ENCODE results near the gene DSCAML1.

The DSCAML1 gene

DNA sequence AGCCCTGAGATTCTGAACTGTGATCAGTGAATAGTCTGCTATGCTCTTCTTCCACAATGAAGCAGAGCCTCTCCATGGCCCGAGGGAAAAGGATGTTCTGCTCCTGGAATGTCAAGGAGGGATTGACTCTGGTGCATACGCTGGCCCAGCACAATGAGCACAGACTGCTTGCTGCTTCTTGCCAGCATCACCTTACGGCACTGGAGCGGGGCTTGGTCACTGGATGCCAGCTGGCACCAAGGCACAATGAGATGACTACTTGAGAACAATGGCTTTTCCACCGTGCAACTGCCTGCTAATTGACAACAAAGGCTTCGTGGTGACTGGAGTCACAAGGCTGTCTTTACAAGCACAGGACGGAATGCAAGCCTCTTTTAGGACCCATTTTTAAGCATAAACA lies 139.2 kb downstream of the DSCAML1 start:
- TF ChIP-seq EZH2phosphoT487 (IDR thresholded peaks at IDR 0.05; ENCODE audit: low read depth), result no peak
- TF ChIP-seq, protein P1, sequence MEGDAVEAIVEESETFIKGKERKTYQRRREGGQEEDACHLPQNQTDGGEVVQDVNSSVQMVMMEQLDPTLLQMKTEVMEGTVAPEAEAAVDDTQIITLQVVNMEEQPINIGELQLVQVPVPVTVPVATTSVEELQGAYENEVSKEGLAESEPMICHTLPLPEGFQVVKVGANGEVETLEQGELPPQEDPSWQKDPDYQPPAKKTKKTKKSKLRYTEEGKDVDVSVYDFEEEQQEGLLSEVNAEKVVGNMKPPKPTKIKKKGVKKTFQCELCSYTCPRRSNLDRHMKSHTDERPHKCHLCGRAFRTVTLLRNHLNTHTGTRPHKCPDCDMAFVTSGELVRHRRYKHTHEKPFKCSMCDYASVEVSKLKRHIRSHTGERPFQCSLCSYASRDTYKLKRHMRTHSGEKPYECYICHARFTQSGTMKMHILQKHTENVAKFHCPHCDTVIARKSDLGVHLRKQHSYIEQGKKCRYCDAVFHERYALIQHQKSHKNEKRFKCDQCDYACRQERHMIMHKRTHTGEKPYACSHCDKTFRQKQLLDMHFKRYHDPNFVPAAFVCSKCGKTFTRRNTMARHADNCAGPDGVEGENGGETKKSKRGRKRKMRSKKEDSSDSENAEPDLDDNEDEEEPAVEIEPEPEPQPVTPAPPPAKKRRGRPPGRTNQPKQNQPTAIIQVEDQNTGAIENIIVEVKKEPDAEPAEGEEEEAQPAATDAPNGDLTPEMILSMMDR (IDR thresholded peaks at IDR 0.05; ENCODE audit: low read depth, low read length), result no peak
- no peak overlapping the region for H3K4me3 ChIP-seq (ENCODE audit: low read length)
- H3K36me3 ChIP-seq (replicated peaks; ENCODE audit: low read depth, low read length), result no peaks in the 10 kb centered on the region
- H3K9ac ChIP-seq (ENCODE audit: low read length), result no peak overlapping the region
- no peaks in the 10 kb centered on the region for H3K4me1 ChIP-seq (ENCODE audit: low read length)
- no peaks in the 10 kb centered on the region for H4K20me1 ChIP-seq (ENCODE audit: insufficient read depth, low read length)
- no peak overlapping the region for H3K4me2 ChIP-seq (ENCODE audit: low read length)
- no peaks in the 10 kb centered on the region for H3K9me3 ChIP-seq (ENCODE audit: insufficient read depth, low read length)
- no peak overlapping the region for H3K27ac ChIP-seq (ENCODE audit: low read length)
- no peaks in the 10 kb centered on the region for H3K79me2 ChIP-seq (ENCODE audit: low read length)
- H2AFZ ChIP-seq (ENCODE audit: low read depth, low read length), result no peak overlapping the region
- peaks cover 49% of the 10 kb centered on the region for H3K27me3 ChIP-seq (ENCODE audit: low read depth, low read length)

DNA sequence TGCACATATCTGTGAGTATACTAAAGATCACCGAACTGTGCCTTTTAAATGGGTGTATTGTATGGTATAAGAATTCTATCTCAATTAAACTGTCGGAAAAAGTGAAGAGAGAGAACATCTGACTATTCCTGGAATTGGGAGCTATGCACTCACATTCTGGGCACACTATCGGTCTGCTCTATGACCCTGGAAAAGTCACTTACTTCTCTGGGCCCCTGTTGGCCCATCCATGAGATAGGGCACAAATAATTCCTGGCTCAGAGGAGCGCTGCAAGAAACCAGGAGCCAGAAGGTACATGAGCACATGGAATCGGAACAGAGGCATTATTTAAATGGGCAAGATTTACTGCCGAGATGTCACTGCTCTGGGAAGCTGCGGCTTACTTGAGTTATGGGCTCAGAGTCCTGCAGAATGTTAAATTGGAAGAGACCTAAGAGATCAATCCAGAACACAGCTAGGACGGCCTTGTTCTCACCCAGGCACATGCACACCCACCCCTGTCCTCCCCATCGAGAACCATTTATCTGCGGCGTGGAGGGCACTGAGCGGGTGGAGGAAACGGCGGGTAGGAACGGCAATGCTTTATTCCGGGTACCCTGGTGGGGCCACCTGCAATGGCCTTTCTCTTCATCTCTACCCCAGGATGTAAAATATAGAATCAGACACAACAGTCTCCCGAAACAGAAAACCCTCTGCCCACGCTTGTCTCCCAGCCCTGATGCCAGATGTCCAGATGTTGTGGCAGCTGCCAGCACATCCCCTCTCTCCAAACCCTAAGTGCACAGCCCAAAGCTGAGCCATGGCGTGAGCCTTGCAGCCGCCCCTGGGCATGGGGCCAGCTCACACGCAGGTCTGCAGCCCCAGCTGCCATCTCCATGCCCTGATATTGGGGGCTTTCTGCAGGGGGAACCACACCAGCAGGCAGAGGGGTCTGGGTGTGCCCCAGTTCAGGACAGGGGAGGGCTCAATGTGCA lies 142.4 kb downstream of the DSCAML1 start:
- H3K9ac ChIP-seq (ENCODE audit: low read length), result no peak overlapping the region
- H3K4me2 ChIP-seq (ENCODE audit: low read length), result no peak overlapping the region
- H3K27me3 ChIP-seq (ENCODE audit: low read depth, low read length), result peaks cover 51% of the 10 kb centered on the region
- no peak overlapping the region for H3K4me3 ChIP-seq (ENCODE audit: low read length)
- TF ChIP-seq, protein P1 (IDR thresholded peaks at IDR 0.05; ENCODE audit: low read depth, low read length), result no peak
- no peak for TF ChIP-seq EZH2phosphoT487 (IDR thresholded peaks at IDR 0.05; ENCODE audit: low read depth)
- no peaks in the 10 kb centered on the region for H3K36me3 ChIP-seq (replicated peaks; ENCODE audit: low read depth, low read length)
- H3K9me3 ChIP-seq (ENCODE audit: insufficient read depth, low read length), result no peaks in the 10 kb centered on the region
- H3K27ac ChIP-seq (ENCODE audit: low read length), result no peak overlapping the region
- no peaks in the 10 kb centered on the region for H3K79me2 ChIP-seq (ENCODE audit: low read length)
- H2AFZ ChIP-seq (ENCODE audit: low read depth, low read length), result no peak overlapping the region
- no peaks in the 10 kb centered on the region for H4K20me1 ChIP-seq (ENCODE audit: insufficient read depth, low read length)
- H3K4me1 ChIP-seq (ENCODE audit: low read length), result no peaks in the 10 kb centered on the region

DNA sequence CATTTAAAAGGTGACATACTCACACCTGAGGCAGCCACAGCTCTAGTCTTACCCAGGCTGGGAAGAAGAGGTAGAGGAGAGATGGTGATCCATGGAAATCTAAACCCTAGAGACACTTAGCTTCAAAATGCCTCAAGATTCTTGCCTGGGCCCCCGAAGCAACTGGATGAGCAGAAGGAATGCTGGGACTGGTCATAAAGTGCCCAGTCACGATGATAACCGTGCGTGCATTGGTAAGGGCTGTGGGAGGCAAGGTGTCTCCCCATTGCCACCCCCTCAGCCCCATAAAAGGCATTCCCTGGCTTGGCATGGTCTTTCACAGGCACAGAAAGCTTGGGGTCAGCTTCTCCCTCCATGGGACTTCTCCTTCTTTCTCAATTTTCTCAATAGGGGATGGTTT lies 144.5 kb downstream of the DSCAML1 start:
- Histone ChIP-seq H3K4me3 (ENCODE audit: low read length) (no peak overlapping the region), H3K9ac (ENCODE audit: low read length) (no peak overlapping the region), H3K36me3 (replicated peaks; ENCODE audit: low read depth, low read length) (no peaks in the 10 kb centered on the region), H3K27ac (ENCODE audit: low read length) (no peak overlapping the region), H4K20me1 (ENCODE audit: insufficient read depth, low read length) (no peaks in the 10 kb centered on the region), H3K79me2 (ENCODE audit: low read length) (no peaks in the 10 kb centered on the region), H3K4me1 (ENCODE audit: low read length) (no peaks in the 10 kb centered on the region), H2AFZ (ENCODE audit: low read depth, low read length) (no peak overlapping the region), H3K4me2 (ENCODE audit: low read length) (no peak overlapping the region), H3K9me3 (ENCODE audit: insufficient read depth, low read length) (no peaks in the 10 kb centered on the region), H3K27me3 (ENCODE audit: low read depth, low read length) (peaks cover 36% of the 10 kb centered on the region)
- no peak for TF ChIP-seq EZH2phosphoT487 (IDR thresholded peaks at IDR 0.05; ENCODE audit: low read depth)
- TF ChIP-seq, protein P1 (IDR thresholded peaks at IDR 0.05; ENCODE audit: low read depth, low read length), result no peak

DNA sequence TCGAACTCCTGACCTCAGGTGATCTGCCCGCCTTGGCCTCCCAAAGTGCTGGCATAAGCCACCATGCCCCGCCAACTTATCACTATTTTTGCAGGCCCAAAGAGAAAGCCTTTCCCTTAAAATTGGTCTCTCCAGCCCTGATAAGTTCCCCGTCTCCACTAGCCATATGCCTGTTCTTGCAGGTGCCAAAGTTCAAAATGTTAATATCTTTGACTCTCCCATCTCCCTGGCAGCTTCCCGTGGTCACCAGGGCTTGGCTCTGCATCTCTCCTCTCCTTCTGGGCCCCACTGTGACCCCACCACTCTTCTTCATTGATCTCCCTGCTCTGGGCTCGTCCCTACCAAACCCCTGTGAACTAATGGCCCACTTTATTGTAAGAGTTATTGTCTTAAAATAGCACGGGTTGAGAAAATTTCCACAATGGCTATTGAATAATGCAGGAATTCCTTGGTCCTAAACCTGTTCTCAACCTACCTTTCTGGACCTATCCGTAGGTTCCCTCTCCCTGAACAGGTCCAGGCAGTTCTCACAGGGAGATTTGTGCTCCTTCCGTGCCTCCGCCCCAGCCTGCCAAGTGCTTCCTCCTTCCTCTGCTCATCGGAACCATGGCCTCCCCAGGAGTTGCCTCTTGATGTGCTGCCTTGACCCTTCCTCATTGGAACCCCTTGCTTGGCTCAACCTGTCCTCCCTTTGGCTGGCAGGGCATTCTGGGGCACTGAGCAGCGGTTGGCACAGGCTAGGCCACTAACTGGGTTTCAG lies 147.5 kb downstream of the DSCAML1 start:
- H3K9me3 ChIP-seq (ENCODE audit: insufficient read depth, low read length), result no peaks in the 10 kb centered on the region
- H3K4me3 ChIP-seq (ENCODE audit: low read length), result no peak overlapping the region
- H3K27me3 ChIP-seq (ENCODE audit: low read depth, low read length), result peaks cover 18% of the 10 kb centered on the region; the same call in 1 of the 2 replicates

More for the DNA sequence above, 147.5 kb downstream of the DSCAML1 start:
- H3K36me3 ChIP-seq (replicated peaks; ENCODE audit: low read depth, low read length), result no peaks in the 10 kb centered on the region
- H3K79me2 ChIP-seq (ENCODE audit: low read length), result no peaks in the 10 kb centered on the region
- no peak overlapping the region for H2AFZ ChIP-seq (ENCODE audit: low read depth, low read length)
- no peak overlapping the region for H3K4me2 ChIP-seq (ENCODE audit: low read length)
- TF ChIP-seq, protein P1 (IDR thresholded peaks at IDR 0.05; ENCODE audit: low read depth, low read length), result no peak
- TF ChIP-seq EZH2phosphoT487 (IDR thresholded peaks at IDR 0.05; ENCODE audit: low read depth), result no peak
- no peaks in the 10 kb centered on the region for H4K20me1 ChIP-seq (ENCODE audit: insufficient read depth, low read length)
- no peak overlapping the region for H3K27ac ChIP-seq (ENCODE audit: low read length)
- H3K4me1 ChIP-seq (ENCODE audit: low read length), result no peaks in the 10 kb centered on the region
- H3K9ac ChIP-seq (ENCODE audit: low read length), result no peak overlapping the region
